ENCODE measurements around the gene WHRN.
A peak's percentile ranks its signal among the peaks of the same experiment; 100 is the strongest.

- TF ChIP-seq CTCF (conservative IDR thresholded peaks at IDR 0.05; ENCODE audit: low read length) (0 out of 2 replicates have a peak, but pooled peaks have one; percentile 28), EZH2phosphoT487 (IDR thresholded peaks at IDR 0.05; ENCODE audit: borderline replicate concordance, low read depth, low read length) (no peak)
Measured at GRCh38 chr9:114374936-114375335, 130.3 kb downstream of the WHRN start.

Data from OCI-LY7 (cell line).